Measurements from ENCODE around the gene TAOK1.
"Not testable (repeated sequence)": the region's sequence is repeated elsewhere in the genome, so short reads cannot be mapped to it uniquely, and the experiment has no call there.

The TAOK1 gene

GRCh38 chr17:29389982-29390850 lies at the start of gene TAOK1:
TAOK1 (plus strand) TSS chr17:29390363; CDS start chr17:29451549, 61,186 bp downstream.
- peak; percentile 89 to 98 (median 97) for DNase-seq

- DNase-seq = no peak
Measured at GRCh38 chr17:29341726-29342125, 48.4 kb upstream of the TAOK1 start.

GRCh38 chr17:29342158-29342765 lies 47.9 kb upstream of the TAOK1 start:
- no peak for DNase-seq

- DNase-seq = no peak
Measured at GRCh38 chr17:29344201-29344856, 45.8 kb upstream of the TAOK1 start.

- DNase-seq = no peak
Measured at GRCh38 chr17:29345066-29345465, 45.1 kb upstream of the TAOK1 start.

GRCh38 chr17:29345470-29345869 lies 44.7 kb upstream of the TAOK1 start:
- not testable (repeated sequence) for DNase-seq

- no peak for DNase-seq
Measured at GRCh38 chr17:29346462-29346861, 43.7 kb upstream of the TAOK1 start.

- DNase-seq = no peak
Measured at GRCh38 chr17:29347831-29348629, 42.1 kb upstream of the TAOK1 start.

- no peak for DNase-seq
Measured at GRCh38 chr17:29349409-29349808, 40.8 kb upstream of the TAOK1 start.

- no peak for DNase-seq
Measured at GRCh38 chr17:29352146-29352545, 38.0 kb upstream of the TAOK1 start.

GRCh38 chr17:29357232-29357631 lies 32.9 kb upstream of the TAOK1 start:
- DNase-seq = no peak

GRCh38 chr17:29357821-29358232 lies 32.3 kb upstream of the TAOK1 start:
- DNase-seq = no peak

- DNase-seq = no peak
Measured at GRCh38 chr17:29358416-29358815, 31.7 kb upstream of the TAOK1 start.

- no peak for DNase-seq
Measured at GRCh38 chr17:29359777-29360176, 30.4 kb upstream of the TAOK1 start.

GRCh38 chr17:29363716-29364115 lies 26.4 kb upstream of the TAOK1 start:
- DNase-seq = no peak

GRCh38 chr17:29364691-29365090 lies 25.5 kb upstream of the TAOK1 start:
- no peak for DNase-seq

- DNase-seq = no peak
Measured at GRCh38 chr17:29368161-29368560, 22.0 kb upstream of the TAOK1 start.

GRCh38 chr17:29368926-29369325 lies 21.2 kb upstream of the TAOK1 start:
- no peak for DNase-seq

- peak in 13 of 14 donors; percentile 0 to 78 (median 32) for DNase-seq
Measured at GRCh38 chr17:29369831-29370735, 20.1 kb upstream of the TAOK1 start.

- peak in 12 of 14 donors; percentile 34 to 83 (median 72) for DNase-seq
Measured at GRCh38 chr17:29376667-29377270, 13.4 kb upstream of the TAOK1 start.

GRCh38 chr17:29378500-29378899 lies 11.7 kb upstream of the TAOK1 start:
- peak in 1 of 14 donors; percentile 14 for DNase-seq

Measured in C1 segment of cervical spinal cord (tissue), 14 donors.